NCI-H510A (cell line): ENCODE results near the gene ENOX1.

Experiments used
- DNase-seq: peaks from one replicate; lab custom pipeline; 2025; lab: John Stamatoyannopoulos, UW

The ENOX1 gene

GRCh38 chr13:43388282-43389034, 398.3 kb downstream of the ENOX1 start:
- no peak for DNase-seq

GRCh38 chr13:43387880-43388279, 398.9 kb downstream of the ENOX1 start:
- no peak for DNase-seq

DNA sequence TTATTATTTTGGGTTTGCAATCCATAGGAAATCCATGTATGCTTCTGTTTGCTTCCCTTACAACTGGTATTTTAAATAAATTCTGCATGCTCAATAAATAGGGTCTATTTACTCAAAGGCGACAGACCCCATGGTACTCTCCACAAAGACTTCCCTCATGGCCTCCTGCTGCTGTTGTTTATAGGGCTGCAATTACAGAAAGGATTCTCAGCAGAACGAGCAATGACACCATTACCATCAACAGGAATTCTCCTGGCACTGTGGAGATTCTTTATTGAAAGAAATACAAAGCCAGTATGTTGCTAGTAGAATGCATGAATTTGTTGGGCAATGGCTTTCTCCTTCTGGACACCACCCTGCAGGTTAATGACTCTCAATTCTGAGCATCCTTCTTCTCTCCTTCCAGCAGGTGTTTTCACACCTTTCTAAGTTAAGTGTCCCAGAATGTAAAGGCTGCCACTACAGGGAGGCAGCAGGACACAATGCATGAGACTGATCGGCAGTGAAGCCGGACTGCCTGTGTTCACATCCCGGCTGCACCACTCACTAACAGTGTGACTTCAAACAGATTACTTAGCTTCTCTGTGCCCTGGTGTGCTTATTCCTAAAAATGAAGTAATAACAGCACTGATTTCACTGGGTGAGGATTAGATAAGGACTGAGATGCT, 403.1 kb downstream of the ENOX1 start:
- no peak for DNase-seq

DNA sequence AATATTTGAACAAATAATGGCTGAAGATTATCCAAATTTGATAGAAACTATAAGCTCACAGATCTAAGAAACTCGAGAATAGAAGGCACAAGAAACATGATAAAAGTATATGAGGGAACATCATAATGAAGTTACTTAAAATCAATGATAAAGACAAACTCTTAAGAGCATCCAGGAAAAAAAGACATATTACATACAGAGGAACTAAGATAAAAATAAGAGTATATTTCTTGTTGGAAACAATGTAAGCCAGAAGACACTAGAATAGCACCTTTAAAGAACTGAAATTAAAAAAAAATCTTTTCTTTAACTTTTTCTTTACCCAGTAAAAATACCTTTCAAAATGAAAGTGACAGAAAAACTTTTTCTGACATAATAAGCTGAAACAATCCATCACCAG, 407.0 kb downstream of the ENOX1 start:
- no peak for DNase-seq

GRCh38 chr13:43377973-43378372, 408.8 kb downstream of the ENOX1 start:
- no peak for DNase-seq

GRCh38 chr13:43377149-43377548, 409.6 kb downstream of the ENOX1 start:
- no peak for DNase-seq

- no peak for DNase-seq
These were observed 410.2 kb downstream of the ENOX1 start for GRCh38 chr13:43376596-43376995.

DNA sequence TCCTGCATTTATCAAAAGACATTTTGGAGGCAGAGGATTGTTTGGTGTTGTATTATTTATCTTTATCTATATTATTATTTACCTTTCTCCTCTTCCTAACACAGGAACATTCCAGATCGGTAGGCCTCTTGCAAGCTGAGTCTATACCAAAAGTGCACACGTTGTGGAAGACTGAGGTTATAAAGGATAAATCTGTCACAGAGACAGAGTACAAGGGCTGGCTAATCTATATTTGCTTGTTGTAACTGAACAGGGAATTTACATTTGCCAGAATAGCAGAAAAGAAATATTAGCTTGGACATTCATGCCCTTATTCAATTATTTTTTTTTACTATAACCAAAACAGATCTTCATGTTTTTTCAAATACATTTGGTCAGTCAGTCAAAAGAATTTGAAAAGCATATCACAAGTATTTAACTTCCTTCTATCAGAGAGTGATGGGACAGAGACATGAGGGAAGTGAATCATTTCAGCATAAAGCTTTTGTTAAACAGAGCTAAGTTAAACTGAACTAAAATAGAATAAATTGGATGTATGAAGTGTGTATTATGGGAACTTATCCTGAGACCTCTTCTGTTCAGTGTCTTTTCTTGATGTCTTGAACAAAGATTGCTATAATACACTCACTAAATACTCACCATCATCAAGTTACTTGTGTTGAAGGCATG, 410.8 kb downstream of the ENOX1 start:
- no peak for DNase-seq

- no peak for DNase-seq
These were observed 412.2 kb downstream of the ENOX1 start for GRCh38 chr13:43374621-43375020.

GRCh38 chr13:43373400-43373799, 413.4 kb downstream of the ENOX1 start:
- DNase-seq: no peak

DNA sequence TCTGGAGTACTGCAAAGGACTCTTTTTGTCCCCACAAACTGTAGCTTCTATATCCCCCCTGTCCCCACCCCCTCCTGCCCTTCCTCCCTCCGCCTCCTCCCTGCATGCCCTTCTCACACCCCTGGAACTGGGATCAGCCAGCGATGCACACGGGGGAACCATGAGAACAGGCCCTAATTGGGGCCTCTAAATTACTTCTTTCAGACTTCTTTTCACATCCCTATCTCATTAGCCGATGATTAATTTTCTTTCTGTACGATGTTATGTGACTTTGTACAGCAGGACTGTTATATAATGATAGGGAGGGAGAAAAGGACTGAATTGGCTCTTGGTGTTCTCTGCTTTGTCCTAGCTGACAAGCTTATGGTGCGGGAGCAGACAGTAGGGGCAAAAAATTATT, 415.9 kb downstream of the ENOX1 start:
- DNase-seq: no peak

GRCh38 chr13:43369319-43369718, 417.5 kb downstream of the ENOX1 start:
- no peak for DNase-seq

- no peak for DNase-seq
These were observed 418.8 kb downstream of the ENOX1 start for GRCh38 chr13:43368003-43368402.

DNA sequence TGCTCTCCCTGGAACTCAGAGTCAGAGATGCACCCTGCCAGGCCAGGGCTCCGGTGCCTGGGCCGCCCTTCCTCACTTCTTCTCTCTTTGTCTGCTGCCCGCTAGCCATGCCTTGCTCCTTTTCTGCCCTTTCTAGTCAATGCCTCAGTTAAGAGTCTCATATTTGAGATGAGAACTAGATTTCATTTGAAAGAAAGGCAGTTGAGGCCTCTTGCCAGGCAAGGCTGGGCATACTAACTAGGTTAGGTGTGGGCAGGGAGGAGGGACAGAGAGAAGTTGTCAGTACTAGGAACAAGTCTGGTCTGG, 421.8 kb downstream of the ENOX1 start:
- DNase-seq: no peak

GRCh38 chr13:43364210-43365038, 422.3 kb downstream of the ENOX1 start:
- no peak for DNase-seq

GRCh38 chr13:43363156-43363953, 423.4 kb downstream of the ENOX1 start:
- DNase-seq: no peak

GRCh38 chr13:43362556-43362955, 424.2 kb downstream of the ENOX1 start:
- no peak for DNase-seq

DNA sequence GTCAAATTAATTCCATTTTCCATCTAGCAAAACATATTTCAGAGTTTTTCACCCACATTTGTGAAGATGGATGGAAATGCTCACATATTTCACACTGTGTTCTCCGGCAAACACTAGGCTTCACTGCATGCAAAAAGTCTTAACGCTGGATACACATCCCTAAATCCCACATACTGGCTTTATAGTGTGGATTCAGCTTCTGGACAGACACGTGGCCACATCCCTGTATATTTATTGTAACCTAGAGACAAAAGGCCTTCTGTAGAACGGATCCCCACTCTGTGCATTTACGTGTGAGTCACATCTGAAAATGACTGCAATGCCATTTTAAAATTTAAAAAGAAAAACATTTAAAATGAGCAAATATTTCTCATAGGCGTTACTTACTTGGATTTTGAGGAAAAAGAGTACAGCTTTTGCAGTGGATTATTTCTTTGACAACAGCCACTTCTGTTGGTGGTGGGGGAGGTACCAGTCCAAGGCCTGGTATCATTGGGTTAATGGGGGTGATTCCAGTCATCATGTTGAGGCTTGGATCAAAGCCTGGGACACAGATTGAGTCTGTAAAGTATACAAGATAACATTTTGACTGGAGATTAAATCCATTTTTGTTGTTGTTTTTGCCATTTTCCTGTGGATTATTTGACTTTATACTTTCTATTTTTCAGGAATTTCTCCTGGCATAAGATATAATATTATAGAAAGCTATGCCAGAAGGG, 425.7 kb downstream of the ENOX1 start:
- DNase-seq: no peak

GRCh38 chr13:43360171-43360570, 426.6 kb downstream of the ENOX1 start:
- no peak for DNase-seq

GRCh38 chr13:43359536-43359935, 427.2 kb downstream of the ENOX1 start:
- DNase-seq: no peak

GRCh38 chr13:43357564-43357963, 429.2 kb downstream of the ENOX1 start:
- no peak for DNase-seq
